ENCODE measurements around the gene PRKCH.

- TF ChIP-seq REST (tag by site-specific recombination; IDR thresholded peaks at IDR 0.05): no peak
- TF ChIP-seq ZNF621 (tag by site-specific recombination; IDR thresholded peaks at IDR 0.05): no peak
- no peak for TF ChIP-seq KLF8 (tag by site-specific recombination; IDR thresholded peaks at IDR 0.05)
- TF ChIP-seq ZNF776 (tag by site-specific recombination; IDR thresholded peaks at IDR 0.05; ENCODE audit: borderline replicate concordance): no peak
- no peak for TF ChIP-seq ZNF416 (tag by site-specific recombination; IDR thresholded peaks at IDR 0.05)
- no peak for TF ChIP-seq ZNF274 (IDR thresholded peaks at IDR 0.05; ENCODE audit: low read length)
- no peak for TF ChIP-seq ZNF274 (tag by site-specific recombination; IDR thresholded peaks at IDR 0.05; ENCODE audit: borderline replicate concordance)
- TF ChIP-seq CTCF (tag by site-specific recombination; IDR thresholded peaks at IDR 0.05): no peak
- no peak for TF ChIP-seq ZBTB7A (tag by site-specific recombination; IDR thresholded peaks at IDR 0.05; ENCODE audit: low read depth)
- TF ChIP-seq ZNF239 (tag by site-specific recombination; IDR thresholded peaks at IDR 0.05): no peak
- TF ChIP-seq ZNF670 (tag by site-specific recombination; IDR thresholded peaks at IDR 0.05; ENCODE audit: low read depth): no peak
- TF ChIP-seq ZNF580 (tag by site-specific recombination; IDR thresholded peaks at IDR 0.05): no peak
- TF ChIP-seq ZNF184 (tag by site-specific recombination; IDR thresholded peaks at IDR 0.05): no peak
- TF ChIP-seq YY1 (tag by site-specific recombination; IDR thresholded peaks at IDR 0.05): no peak
- no peak for TF ChIP-seq SP2 (tag by site-specific recombination; IDR thresholded peaks at IDR 0.05)
Observed at GRCh38 chr14:61485661-61486060, 164.3 kb downstream of the PRKCH start.
